ENCODE data around the gene BAX. TPM values are rescaled to one million over a fixed set of nuclear protein-coding genes. Genes with fewer than 3 reads are reported as not detected.

The BAX gene
- total and polyA plus RNA-seq, 2 of the 13 experiments (the other 11 are each of a cell fraction or from before 2014, with no cell fraction given) = 139 to 176 TPM

GRCh38 chr19:48954595-48955307 is at the start of gene BAX (continued):
- TF ChIP-seq, protein P1, sequence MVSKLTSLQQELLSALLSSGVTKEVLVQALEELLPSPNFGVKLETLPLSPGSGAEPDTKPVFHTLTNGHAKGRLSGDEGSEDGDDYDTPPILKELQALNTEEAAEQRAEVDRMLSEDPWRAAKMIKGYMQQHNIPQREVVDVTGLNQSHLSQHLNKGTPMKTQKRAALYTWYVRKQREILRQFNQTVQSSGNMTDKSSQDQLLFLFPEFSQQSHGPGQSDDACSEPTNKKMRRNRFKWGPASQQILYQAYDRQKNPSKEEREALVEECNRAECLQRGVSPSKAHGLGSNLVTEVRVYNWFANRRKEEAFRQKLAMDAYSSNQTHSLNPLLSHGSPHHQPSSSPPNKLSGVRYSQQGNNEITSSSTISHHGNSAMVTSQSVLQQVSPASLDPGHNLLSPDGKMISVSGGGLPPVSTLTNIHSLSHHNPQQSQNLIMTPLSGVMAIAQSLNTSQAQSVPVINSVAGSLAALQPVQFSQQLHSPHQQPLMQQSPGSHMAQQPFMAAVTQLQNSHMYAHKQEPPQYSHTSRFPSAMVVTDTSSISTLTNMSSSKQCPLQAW (CRISPR knock-in tag; IDR thresholded peaks at IDR 0.05) = peak; percentile 73
- TF ChIP-seq ZSCAN30 (CRISPR knock-in tag; IDR thresholded peaks at IDR 0.05) = no peak
- TF ChIP-seq ZFP36L1 (CRISPR knock-in tag; IDR thresholded peaks at IDR 0.05) = 0 out of 2 replicates have a peak, but pooled peaks have one; percentile 67
- TF ChIP-seq HNRNPLL (IDR thresholded peaks at IDR 0.05; ENCODE audit: low read depth, low read length, poor library complexity, severe bottlenecking) = peak; percentile 39
- TF ChIP-seq YY1 (IDR thresholded peaks at IDR 0.05; ENCODE audit: insufficient read depth, insufficient replicate concordance, low read depth, low read length) = peak; percentile 100
- peak; percentile 91; the same call in 1 of the 2 replicates for TF ChIP-seq ZNF607 (CRISPR knock-in tag; IDR thresholded peaks at IDR 0.05; ENCODE audit: borderline replicate concordance)
- peak; percentile 90; the same call in 1 of the 2 replicates for TF ChIP-seq ZNF784 (CRISPR knock-in tag; IDR thresholded peaks at IDR 0.05; ENCODE audit: borderline replicate concordance)
- 0 out of 2 replicates have a peak, but pooled peaks have one; percentile 24 for TF ChIP-seq HOMEZ (CRISPR knock-in tag; IDR thresholded peaks at IDR 0.05; ENCODE audit: low read depth)
- TF ChIP-seq BORCS8-MEF2B (CRISPR knock-in tag; IDR thresholded peaks at IDR 0.05) = peak; percentile 66
- no peak for TF ChIP-seq ZNF644 (CRISPR knock-in tag; IDR thresholded peaks at IDR 0.05; ENCODE audit: low read depth)
- 0 out of 2 replicates have a peak, but pooled peaks have one; percentile 30 for TF ChIP-seq SIN3B (IDR thresholded peaks at IDR 0.05; ENCODE audit: low read length)
- TF ChIP-seq ZNF556 (CRISPR knock-in tag; IDR thresholded peaks at IDR 0.05; ENCODE audit: borderline replicate concordance) = peak; percentile 53; the same call in 1 of the 2 replicates
- peak; percentile 65 for TF ChIP-seq KDM2A (CRISPR knock-in tag; IDR thresholded peaks at IDR 0.05; ENCODE audit: borderline replicate concordance, low read depth)
- TF ChIP-seq GMEB2 (CRISPR knock-in tag; IDR thresholded peaks at IDR 0.05; ENCODE audit: low read depth) = peak; percentile 95
- peak; percentile 85 for TF ChIP-seq SALL1 (CRISPR knock-in tag; IDR thresholded peaks at IDR 0.05)
- peak; percentile 76 for TF ChIP-seq ATF7-NPFF (CRISPR knock-in tag; IDR thresholded peaks at IDR 0.05; ENCODE audit: low read depth)
- TF ChIP-seq, protein P2, sequence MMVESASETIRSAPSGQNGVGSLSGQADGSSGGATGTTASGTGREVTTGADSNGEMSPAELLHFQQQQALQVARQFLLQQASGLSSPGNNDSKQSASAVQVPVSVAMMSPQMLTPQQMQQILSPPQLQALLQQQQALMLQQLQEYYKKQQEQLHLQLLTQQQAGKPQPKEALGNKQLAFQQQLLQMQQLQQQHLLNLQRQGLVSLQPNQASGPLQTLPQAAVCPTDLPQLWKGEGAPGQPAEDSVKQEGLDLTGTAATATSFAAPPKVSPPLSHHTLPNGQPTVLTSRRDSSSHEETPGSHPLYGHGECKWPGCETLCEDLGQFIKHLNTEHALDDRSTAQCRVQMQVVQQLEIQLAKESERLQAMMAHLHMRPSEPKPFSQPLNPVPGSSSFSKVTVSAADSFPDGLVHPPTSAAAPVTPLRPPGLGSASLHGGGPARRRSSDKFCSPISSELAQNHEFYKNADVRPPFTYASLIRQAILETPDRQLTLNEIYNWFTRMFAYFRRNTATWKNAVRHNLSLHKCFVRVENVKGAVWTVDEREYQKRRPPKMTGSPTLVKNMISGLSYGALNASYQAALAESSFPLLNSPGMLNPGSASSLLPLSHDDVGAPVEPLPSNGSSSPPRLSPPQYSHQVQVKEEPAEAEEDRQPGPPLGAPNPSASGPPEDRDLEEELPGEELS (CRISPR knock-in tag; IDR thresholded peaks at IDR 0.05) = 0 out of 2 replicates have a peak, but pooled peaks have one; percentile 14
- no peak for TF ChIP-seq PAF1 (CRISPR knock-in tag; IDR thresholded peaks at IDR 0.05)
